Measurements from ENCODE around the gene DSPP.

The DSPP gene

GRCh38 chr4:87608229-87608628, at the start of gene DSPP:
TSS of gene DSPP (plus strand) at chr4:87608529. CDS start at chr4:87610909, 2,380 bp downstream.
- no peak within 1 kb of the TSS for H3K4me3 ChIP-seq (ENCODE audit: low read length)
- H3K27me3 ChIP-seq (ENCODE audit: control insufficient read depth, low read length): no peaks in the 10 kb centered on the region
- H3K27ac ChIP-seq (ENCODE audit: low read depth, low read length): no peak within 1 kb of the TSS
- H4K20me1 ChIP-seq (ENCODE audit: control insufficient read depth, insufficient read depth, low read depth, low read length): no peaks in the 10 kb centered on the region
- H3K9me2 ChIP-seq (replicated peaks; ENCODE audit: control insufficient read depth, low read length): no peaks in the 10 kb centered on the region
- no peaks in the 10 kb centered on the region for H3K9me3 ChIP-seq (ENCODE audit: control insufficient read depth, insufficient read depth, low read length)
- no peak within 1 kb of the TSS for H3K4me2 ChIP-seq (ENCODE audit: low read length)
- TF ChIP-seq CTCF (IDR thresholded peaks at IDR 0.05; ENCODE audit: low read depth, low read length, poor library complexity, severe bottlenecking) (no peak), EZH2phosphoT487 (IDR thresholded peaks at IDR 0.05; ENCODE audit: borderline replicate concordance, low read length) (no peak)
- H3K79me2 ChIP-seq (ENCODE audit: control insufficient read depth, low read length): no peaks in the 10 kb centered on the region
- H3F3A ChIP-seq (ENCODE audit: control insufficient read depth, insufficient read depth): no peaks in the 10 kb centered on the region
- H3K4me1 ChIP-seq (ENCODE audit: control insufficient read depth, low read length): no peaks in the 10 kb centered on the region
- no peaks in the 10 kb centered on the region for H3K36me3 ChIP-seq (ENCODE audit: control insufficient read depth, low read length)

GRCh38 chr4:87559090-87559837, 49.1 kb upstream of the DSPP start:
- Histone ChIP-seq H3K4me1 (ENCODE audit: control insufficient read depth, low read length) (peaks cover 4% of the 10 kb centered on the region; the same call in 1 of the 2 replicates), H3K36me3 (ENCODE audit: control insufficient read depth, low read length) (no peaks in the 10 kb centered on the region), H3K4me3 (ENCODE audit: low read length) (no peak overlapping the region), H3K79me2 (ENCODE audit: control insufficient read depth, low read length) (no peaks in the 10 kb centered on the region), H3K27me3 (ENCODE audit: control insufficient read depth, low read length) (peaks cover 12% of the 10 kb centered on the region; the same call in 1 of the 2 replicates), H4K20me1 (ENCODE audit: control insufficient read depth, insufficient read depth, low read depth, low read length) (no peaks in the 10 kb centered on the region), H3K9me3 (ENCODE audit: control insufficient read depth, insufficient read depth, low read length) (no peaks in the 10 kb centered on the region), H3K4me2 (ENCODE audit: low read length) (no peak overlapping the region), H3K9me2 (replicated peaks; ENCODE audit: control insufficient read depth, low read length) (no peaks in the 10 kb centered on the region), H3F3A (ENCODE audit: control insufficient read depth, insufficient read depth) (no peaks in the 10 kb centered on the region), H3K27ac (ENCODE audit: low read depth, low read length) (no peak overlapping the region)
- TF ChIP-seq EZH2phosphoT487 (IDR thresholded peaks at IDR 0.05; ENCODE audit: borderline replicate concordance, low read length): no peak

- H3K36me3 ChIP-seq (ENCODE audit: control insufficient read depth, low read length): no peaks in the 10 kb centered on the region
- H3K27ac ChIP-seq (ENCODE audit: low read depth, low read length): no peak overlapping the region
- H3F3A ChIP-seq (ENCODE audit: control insufficient read depth, insufficient read depth): no peaks in the 10 kb centered on the region
- H3K4me1 ChIP-seq (ENCODE audit: control insufficient read depth, low read length): peaks cover 4% of the 10 kb centered on the region; the same call in 1 of the 2 replicates
- H3K27me3 ChIP-seq (ENCODE audit: control insufficient read depth, low read length): peaks cover 12% of the 10 kb centered on the region; the same call in 1 of the 2 replicates
- H4K20me1 ChIP-seq (ENCODE audit: control insufficient read depth, insufficient read depth, low read depth, low read length): no peaks in the 10 kb centered on the region
- H3K4me2 ChIP-seq (ENCODE audit: low read length): no peak overlapping the region
- no peaks in the 10 kb centered on the region for H3K79me2 ChIP-seq (ENCODE audit: control insufficient read depth, low read length)
- H3K4me3 ChIP-seq (ENCODE audit: low read length): no peak overlapping the region
- no peaks in the 10 kb centered on the region for H3K9me3 ChIP-seq (ENCODE audit: control insufficient read depth, insufficient read depth, low read length)
- no peaks in the 10 kb centered on the region for H3K9me2 ChIP-seq (replicated peaks; ENCODE audit: control insufficient read depth, low read length)
- TF ChIP-seq EZH2phosphoT487 (IDR thresholded peaks at IDR 0.05; ENCODE audit: borderline replicate concordance, low read length) (no peak), CTCF (IDR thresholded peaks at IDR 0.05; ENCODE audit: low read depth, low read length, poor library complexity, severe bottlenecking) (no peak)
Measured at GRCh38 chr4:87560802-87561201, 47.5 kb upstream of the DSPP start.

- no peaks in the 10 kb centered on the region for H3F3A ChIP-seq (ENCODE audit: control insufficient read depth, insufficient read depth)
- H3K9me2 ChIP-seq (replicated peaks; ENCODE audit: control insufficient read depth, low read length): no peaks in the 10 kb centered on the region
- no peaks in the 10 kb centered on the region for H3K4me1 ChIP-seq (ENCODE audit: control insufficient read depth, low read length)
- no peak overlapping the region for H3K4me2 ChIP-seq (ENCODE audit: low read length)
- no peak overlapping the region for H3K4me3 ChIP-seq (ENCODE audit: low read length)
- H3K9me3 ChIP-seq (ENCODE audit: control insufficient read depth, insufficient read depth, low read length): no peaks in the 10 kb centered on the region
- H3K27me3 ChIP-seq (ENCODE audit: control insufficient read depth, low read length): no peaks in the 10 kb centered on the region; the same call in 1 of the 2 replicates
- no peaks in the 10 kb centered on the region for H3K36me3 ChIP-seq (ENCODE audit: control insufficient read depth, low read length)
- no peak for TF ChIP-seq CTCF (IDR thresholded peaks at IDR 0.05; ENCODE audit: low read depth, low read length, poor library complexity, severe bottlenecking)
- TF ChIP-seq EZH2phosphoT487 (IDR thresholded peaks at IDR 0.05; ENCODE audit: borderline replicate concordance, low read length): no peak
- no peaks in the 10 kb centered on the region for H4K20me1 ChIP-seq (ENCODE audit: control insufficient read depth, insufficient read depth, low read depth, low read length)
- H3K27ac ChIP-seq (ENCODE audit: low read depth, low read length): no peak overlapping the region
- no peaks in the 10 kb centered on the region for H3K79me2 ChIP-seq (ENCODE audit: control insufficient read depth, low read length)
Measured at GRCh38 chr4:87565746-87566145, 42.6 kb upstream of the DSPP start.

Measured in DOHH2 (cell line).